DOHH2 (cell line): Measurements from ENCODE around the gene SETX.

Experiments
- CTCF ChIP-seq: fragments of 200-600 bp; sonication (generic); IDR thresholded peaks from one replicate; pipeline ENCODE4 v1.5.1; 2014; ENCODE audit warnings: antibody characterized with exemption, mild to moderate bottlenecking, low read depth, low read length; ENCODE audit not compliant: poor library complexity, severe bottlenecking
- EZH2phosphoT487 ChIP-seq: fragments of 200-600 bp; sonication (generic); IDR thresholded peaks from 2 replicates; pipeline ENCODE4 v1.6.1; 2017; ENCODE audit warnings: borderline replicate concordance, mild to moderate bottlenecking, antibody characterized with exemption, low read length, moderate library complexity, mixed read lengths

DNA sequence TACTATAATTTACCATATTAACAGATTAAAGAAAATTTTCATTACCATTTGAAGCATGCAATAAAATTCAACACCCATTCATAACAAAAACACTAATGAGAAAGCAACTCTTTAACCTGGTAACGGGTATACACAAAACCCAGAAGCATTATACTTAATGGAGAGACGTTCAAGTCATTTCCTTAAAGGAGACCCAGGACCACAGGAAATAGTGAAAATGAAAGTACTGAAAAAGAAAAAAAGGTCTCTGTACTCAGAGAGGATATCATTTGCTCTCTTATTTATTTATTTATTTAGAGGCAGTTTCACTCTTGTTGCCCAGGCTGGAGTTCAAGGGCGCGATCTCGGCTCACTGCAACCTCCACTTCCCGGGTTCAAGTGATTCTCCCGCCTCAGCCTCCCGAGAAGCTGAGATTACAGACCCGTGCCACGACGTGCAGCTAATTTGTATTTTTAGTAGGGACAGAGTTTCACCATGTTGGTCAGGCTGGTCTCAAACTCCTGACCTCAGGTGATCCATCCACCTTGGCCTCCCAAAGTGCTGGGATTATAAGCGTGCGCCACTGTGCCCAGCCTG, 61.6 kb downstream of the SETX start:
- TF ChIP-seq CTCF, result no peak
- no peak for TF ChIP-seq EZH2phosphoT487
